ENCODE data around the gene PROK1.

DNA sequence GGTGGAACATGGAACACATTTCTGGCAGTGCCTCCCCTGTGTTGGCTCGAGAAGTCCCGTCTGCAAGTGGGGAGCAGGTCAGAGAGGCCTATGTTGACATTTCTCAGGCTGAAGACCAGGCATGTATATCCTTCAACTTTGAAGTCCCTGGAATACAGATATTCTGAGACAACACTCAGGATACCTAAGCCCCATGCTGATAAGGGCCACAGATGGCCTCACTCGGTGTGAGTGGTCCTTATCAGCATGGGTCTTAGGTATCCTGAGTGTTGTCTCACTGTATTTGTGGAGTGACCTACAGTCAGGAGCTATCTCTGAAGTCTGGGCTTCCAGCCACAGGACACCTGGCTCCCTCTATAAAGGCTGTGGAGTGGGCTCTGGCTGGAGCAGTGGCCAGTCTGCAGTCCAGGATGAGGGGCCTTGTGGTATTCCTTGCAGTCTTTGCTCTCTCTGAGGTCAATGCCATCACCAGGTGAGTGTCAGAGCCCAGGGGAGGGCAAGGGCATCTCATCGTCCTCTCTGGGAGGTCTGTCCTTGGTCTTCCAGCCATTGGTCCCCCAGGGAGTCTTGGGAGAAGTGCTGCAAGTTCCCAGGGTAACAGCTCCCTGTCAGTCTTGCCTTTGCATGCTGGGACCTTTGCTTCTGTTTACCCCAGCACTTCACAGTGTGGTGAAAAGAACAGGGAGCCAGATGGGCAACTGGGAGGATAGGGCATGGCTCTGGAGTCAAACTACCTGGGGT is 29.6 kb downstream of the PROK1 start:
- TF ChIP-seq, protein P1, sequence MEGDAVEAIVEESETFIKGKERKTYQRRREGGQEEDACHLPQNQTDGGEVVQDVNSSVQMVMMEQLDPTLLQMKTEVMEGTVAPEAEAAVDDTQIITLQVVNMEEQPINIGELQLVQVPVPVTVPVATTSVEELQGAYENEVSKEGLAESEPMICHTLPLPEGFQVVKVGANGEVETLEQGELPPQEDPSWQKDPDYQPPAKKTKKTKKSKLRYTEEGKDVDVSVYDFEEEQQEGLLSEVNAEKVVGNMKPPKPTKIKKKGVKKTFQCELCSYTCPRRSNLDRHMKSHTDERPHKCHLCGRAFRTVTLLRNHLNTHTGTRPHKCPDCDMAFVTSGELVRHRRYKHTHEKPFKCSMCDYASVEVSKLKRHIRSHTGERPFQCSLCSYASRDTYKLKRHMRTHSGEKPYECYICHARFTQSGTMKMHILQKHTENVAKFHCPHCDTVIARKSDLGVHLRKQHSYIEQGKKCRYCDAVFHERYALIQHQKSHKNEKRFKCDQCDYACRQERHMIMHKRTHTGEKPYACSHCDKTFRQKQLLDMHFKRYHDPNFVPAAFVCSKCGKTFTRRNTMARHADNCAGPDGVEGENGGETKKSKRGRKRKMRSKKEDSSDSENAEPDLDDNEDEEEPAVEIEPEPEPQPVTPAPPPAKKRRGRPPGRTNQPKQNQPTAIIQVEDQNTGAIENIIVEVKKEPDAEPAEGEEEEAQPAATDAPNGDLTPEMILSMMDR (IDR thresholded peaks at IDR 0.05): no peak
- TF ChIP-seq POLR2AphosphoS5 (IDR thresholded peaks at IDR 0.05; ENCODE audit: insufficient read depth in 1 of 2, low read depth in 1 of 2): no peak
- TF ChIP-seq POLR2A (IDR thresholded peaks at IDR 0.05): no peak
